SIG-M5 (cell line): ENCODE results near the gene SLC12A8.

ENCODE experiments used
- DNase-seq: peaks from one replicate; lab custom pipeline; 2025; lab: John Stamatoyannopoulos, UW

SLC12A8 gene

DNA sequence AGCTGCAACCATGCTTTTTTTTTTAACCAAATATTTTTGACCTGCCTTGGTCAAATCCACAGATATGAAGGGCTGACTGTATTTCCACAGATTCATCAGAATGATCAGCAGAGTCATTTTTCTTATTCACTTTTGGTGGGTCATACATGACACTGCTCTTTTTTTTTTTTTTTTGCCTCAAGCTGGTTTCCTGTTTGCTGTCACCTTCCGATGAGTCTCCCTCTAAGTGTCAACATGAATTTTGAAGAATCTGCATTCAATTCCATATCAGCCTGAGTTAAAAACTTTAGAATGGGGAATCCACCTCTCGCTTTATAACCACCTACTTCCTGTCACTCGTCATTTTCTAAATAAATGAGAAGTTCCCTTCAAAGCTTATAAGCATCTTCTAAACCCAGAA is 2.2 kb upstream of the SLC12A8 start:
- no peak for DNase-seq

DNA sequence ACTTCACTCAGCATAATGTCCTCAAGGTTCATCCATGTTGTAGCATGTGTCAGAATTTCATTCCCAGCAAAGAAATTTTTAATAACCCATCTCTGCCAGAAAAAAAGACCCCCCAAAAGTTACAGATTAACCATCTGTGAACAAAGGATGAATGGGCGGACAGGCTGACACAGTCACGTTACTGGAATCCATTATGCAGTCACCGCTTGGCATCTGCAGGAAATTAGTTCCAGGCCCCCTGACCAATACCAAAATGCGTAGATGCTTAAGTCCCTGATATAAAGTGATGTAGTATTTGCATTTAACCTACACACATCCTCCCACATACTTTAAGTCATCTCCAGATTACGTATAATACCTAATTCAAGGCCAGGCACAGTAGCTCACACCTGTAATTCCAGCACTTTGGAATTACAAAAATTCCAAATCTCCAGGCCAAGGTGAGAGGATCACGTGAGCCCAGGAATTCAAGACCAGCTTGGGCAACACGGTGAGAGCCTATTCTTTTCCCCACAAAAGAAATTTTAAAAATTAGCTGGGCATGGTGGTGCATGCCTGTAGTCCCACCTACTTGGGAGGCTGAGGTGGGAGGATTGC is 1.5 kb upstream of the SLC12A8 start:
- DNase-seq = no peak

- no peak for DNase-seq
These were observed 812 bp upstream of the SLC12A8 start for GRCh38 chr3:125213364-125213755.

DNA sequence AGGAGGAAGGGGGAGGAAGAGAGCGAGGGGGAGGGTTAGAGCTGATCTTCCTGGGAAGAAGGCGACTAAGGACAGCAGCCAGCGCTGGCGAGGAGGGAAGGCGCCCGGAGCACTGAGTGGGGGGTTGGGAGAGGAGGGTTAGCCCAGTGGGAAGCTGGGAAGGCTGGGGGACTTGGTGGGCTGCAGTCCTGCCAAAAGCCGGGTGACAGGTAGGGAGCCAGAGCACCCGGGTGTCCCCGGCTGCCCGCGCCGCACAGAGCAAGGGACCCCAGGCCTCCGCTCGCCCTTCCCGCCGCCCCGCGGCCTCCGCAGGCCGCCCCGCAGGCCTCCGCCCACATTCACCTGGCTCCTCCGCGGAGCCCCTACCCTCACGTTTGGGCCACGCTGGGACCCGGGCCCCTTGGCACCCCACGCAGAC is 448 bp downstream of the SLC12A8 start:
- no peak for DNase-seq

GRCh38 chr3:125211523-125212090 is 941 bp downstream of the SLC12A8 start:
- DNase-seq = no peak

DNA sequence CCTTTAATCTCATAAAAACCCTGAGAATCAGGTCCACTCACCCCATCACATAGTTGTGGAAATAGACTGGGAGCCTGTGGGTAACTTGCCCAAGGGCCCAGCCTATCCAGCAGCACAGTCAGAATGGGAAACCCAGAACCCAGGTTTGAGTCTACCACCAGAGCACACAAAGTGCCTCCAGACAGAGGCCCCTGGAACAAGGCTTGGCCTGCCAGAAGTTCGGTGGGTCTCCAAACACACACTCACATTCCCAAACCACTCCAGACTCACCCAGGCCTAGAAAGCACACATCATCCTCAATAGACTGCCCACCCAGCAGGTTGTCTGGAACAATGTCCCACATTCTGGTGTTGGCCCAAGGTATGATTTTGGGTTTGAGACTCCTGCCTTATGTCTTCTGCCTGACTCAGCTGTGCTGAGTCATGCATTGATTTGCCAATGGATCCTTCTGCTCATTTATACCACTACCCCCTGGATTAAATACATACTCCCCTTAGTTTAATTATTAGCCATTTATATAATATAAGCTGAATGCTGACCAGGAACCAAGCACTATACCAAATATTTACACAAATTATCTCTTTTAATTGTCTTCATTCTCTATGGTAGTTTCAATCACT is 4.5 kb downstream of the SLC12A8 start:
- no peak for DNase-seq

- no peak for DNase-seq
These were observed 5.0 kb downstream of the SLC12A8 start for GRCh38 chr3:125207507-125207906.

GRCh38 chr3:125206934-125207333 is 5.6 kb downstream of the SLC12A8 start:
- DNase-seq = no peak

- DNase-seq = no peak
These were observed 8.8 kb downstream of the SLC12A8 start for GRCh38 chr3:125203731-125204130.

DNA sequence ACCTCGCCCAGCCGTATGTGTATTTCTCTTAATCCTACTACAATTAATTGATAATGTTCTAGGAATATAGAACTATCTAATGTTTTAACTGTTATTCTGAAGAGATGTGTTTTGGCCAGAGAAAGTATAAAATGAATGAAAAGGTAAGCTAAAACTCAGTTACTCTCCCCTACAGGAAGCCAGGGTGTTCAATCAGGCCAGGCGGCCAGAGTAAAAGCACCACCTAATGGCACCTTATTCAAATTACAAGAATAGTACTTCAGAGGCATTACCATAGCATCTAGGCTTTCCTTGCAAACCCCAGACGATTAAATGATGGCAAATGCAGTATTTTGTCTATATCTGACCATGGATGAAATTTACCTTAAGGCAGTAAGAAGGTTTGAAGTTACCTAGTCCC is 10.4 kb downstream of the SLC12A8 start:
- no peak for DNase-seq

DNA sequence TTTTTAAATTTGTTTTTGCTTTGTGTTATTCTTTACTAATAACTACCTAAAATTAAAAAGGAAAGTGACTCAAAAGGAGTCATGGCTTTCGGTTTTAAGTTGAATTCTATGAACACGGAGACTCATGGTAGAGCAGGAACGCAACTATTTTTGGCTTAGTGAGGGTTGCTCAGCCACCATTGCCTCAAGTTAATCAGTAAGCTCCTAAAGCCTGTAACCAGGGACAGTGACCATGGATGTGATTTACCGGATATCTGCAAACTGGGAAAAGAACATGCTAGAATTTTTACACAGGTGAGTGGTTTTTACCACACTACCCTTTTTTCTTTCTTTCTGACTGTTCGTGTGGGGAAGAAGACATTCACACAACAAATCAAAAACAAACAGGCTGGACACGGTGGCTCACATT is 11.8 kb downstream of the SLC12A8 start:
- no peak for DNase-seq

DNA sequence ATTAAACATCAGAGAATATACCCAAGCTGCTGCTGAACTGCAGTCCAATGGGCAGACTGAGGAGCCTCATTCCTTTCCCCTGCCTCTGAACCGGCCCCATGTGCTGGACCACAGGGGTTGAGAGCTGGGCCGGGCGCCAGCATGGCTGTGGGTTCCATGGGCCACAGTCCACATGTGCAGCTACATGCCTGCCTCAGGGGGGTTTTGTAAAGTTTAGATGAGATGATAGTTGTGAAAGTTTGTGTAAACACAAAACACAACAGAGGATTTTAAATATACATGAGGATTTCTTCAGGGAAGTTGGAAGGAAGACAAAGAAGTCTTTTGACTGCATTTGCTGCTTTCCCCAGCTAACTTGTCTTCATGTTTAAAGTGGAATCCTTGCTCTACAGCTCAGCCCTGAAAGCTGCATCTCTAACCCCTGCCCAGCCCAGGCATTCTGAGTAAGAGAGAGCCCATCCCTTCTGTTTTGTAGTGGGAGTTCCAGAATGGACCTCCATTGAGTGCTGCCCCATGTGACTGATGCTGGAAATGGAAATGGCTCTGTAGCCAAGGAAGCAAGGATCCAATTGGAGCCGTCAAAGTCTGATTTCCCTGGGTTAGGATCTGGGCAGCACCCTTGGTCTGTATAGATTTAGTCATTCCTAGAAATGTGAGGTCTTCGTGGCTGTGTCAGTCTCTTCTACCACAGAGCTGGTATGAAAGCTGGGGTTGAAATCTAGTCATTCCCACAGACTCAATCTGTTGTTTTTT is 17.5 kb downstream of the SLC12A8 start:
- DNase-seq = no peak

DNA sequence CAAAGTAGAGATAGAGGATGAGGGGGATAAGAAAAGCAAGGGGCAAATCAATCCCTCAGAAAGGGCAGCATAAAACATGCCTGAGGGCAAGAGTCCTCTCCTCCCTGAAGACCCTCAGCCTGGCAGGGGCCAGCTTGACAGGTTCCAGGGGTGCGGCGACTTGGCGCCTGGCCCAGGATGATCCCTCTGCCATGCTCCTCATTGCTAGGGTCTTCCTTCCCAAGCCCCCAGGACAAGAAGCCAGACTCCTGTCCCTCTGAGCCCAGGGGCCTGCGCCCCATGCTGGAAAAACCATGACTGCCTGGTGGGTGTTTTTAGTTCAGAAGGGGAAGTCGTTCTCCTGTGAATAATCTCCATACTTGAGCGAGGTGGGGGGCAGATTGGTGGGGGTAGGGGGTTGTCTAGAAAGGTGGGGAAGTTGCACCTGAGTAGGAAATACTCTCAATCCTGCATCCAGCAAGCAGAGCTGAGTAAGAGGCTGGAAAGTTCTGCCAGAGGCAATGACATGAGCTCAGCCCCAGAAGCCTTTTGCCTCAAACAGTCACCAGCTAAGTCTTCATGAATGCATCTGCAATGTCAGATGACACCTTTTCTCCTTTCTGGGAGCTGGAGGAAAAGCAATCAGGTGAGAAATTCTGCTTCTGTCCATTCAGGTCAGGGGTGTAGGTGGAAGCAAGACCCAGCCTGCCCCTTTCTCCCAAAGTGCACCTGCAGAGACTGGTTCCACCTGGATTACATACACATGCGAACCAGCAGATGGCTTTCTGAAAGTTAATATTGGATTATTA is 18.3 kb downstream of the SLC12A8 start:
- DNase-seq = no peak

DNA sequence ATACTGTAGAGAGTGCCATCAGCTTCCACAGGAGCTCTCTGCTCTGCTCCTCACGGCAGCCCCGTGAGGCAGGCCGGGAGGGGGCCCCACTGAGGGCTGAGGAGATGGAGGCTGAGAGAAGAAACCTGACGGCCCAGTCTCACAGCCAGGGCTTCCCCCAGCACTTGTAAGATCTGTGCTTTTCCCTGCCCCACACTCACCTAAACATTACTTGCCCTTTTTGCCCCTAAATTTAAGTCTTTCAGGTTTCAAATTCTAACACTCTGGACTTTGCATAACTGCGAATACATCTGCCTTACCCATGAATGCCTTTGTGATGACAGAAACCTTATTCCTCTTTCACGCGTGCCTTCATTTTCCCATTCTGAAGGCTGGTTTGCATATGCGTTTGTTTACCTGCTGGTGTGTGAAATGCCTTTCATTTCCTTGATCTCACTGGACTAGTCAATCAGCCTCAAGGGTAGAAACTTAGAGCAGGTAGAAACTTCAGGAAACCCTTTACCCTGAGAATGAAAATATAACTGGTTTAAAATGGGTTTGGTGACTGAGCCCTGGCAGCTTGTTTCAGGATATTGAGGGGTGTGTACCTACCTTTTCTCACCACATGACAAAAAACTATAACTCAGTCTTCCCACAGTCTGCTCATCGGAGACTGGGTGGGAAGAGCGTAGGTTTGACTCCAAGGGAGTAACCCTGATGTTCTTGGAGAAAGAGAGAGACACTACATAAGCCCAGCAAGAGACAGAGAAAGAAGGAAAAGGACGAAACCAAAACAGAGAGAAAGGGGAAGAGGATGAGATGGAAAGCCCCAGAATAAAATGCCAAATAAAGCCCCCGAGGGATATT is 20.1 kb downstream of the SLC12A8 start:
- no peak for DNase-seq

DNA sequence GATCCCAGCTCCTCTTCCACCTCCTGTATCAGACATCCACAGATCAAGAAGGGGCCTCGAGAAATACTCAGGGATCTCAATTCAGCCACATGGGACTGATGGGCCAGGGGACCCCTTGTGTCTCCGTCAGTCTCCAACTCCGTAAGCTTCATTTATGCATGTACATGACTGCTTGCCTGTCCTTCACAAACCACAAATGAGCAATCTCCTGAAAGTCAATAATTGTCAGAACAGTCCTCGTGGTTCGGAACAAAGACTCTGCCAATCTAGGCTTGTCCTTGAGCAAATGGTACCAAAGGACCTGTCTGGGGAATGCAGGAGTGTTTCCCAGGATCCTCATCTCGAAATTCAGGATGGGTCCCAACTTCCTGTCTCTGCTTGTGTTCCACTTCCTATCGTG is 20.8 kb downstream of the SLC12A8 start:
- DNase-seq = no peak

- DNase-seq = no peak
These were observed 21.3 kb downstream of the SLC12A8 start for GRCh38 chr3:125191256-125191655.

- no peak for DNase-seq
These were observed 21.8 kb downstream of the SLC12A8 start for GRCh38 chr3:125190786-125191185.

GRCh38 chr3:125189378-125190165 is 23.0 kb downstream of the SLC12A8 start:
- no peak for DNase-seq

DNA sequence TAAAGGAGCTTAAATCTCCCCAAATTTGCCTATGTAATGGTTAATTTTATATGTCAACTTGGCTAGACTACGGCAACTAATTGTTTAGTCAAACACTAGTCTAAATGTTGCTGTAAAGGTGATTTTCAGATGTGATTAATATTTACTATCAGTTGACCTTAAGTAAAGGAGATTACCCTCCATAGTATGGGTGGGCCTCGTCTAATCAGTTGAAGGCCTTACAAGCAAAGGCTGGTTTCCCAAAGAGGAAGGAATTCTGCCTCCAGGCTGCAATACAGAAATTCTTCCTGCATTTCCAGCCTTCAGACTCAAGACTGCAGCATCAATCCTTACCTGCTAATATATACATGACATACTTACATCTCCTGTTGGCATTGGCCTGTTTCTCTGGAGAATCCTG is 23.6 kb downstream of the SLC12A8 start:
- DNase-seq = no peak

GRCh38 chr3:125187599-125187910 is 25.0 kb downstream of the SLC12A8 start:
- DNase-seq = no peak
